ENCODE results near the gene FUT2.
"Not testable (repeated sequence)": the region's sequence is repeated elsewhere in the genome, so short reads cannot be mapped to it uniquely, and the experiment has no call there.

Gene FUT2

GRCh38 chr19:48689449-48689848 lies 6.3 kb upstream of the FUT2 start:
- Histone ChIP-seq H3K9ac (ENCODE audit: low read depth, low read length, poor library complexity) (no peak overlapping the region), H2BK12ac (ENCODE audit: low read length) (no peak overlapping the region), H2BK120ac (ENCODE audit: low read depth, low read length) (no peak overlapping the region), H3K36me3 (replicated peaks in 1 of 2; ENCODE audit: control insufficient read depth in 2 of 2, insufficient read depth in 2 of 2, low read length in 2 of 2) (no peaks in the 10 kb centered on the region), H2BK5ac (ENCODE audit: low read length) (no peak overlapping the region), H2AK5ac (ENCODE audit: low read depth, low read length) (no peak overlapping the region), H4K8ac (ENCODE audit: low read depth, low read length) (no peak overlapping the region), H3K79me1 (ENCODE audit: low read depth, low read length) (no peaks in the 10 kb centered on the region), H4K91ac (ENCODE audit: low read depth, low read length, poor library complexity) (no peak overlapping the region), H3K18ac (ENCODE audit: low read length) (no peak overlapping the region), H3K9me3 (replicated peaks in 1 of 2; ENCODE audit: control insufficient read depth in 2 of 2, insufficient read depth in 1 of 2, low read depth in 1 of 2, low read length in 2 of 2) (peaks cover 0 to 3% of the 10 kb centered on the region in 2 donors), H3K27ac (replicated peaks; ENCODE audit: low read length) (no peak overlapping the region), H3K14ac (ENCODE audit: low read length) (no peak overlapping the region), H2AFZ (ENCODE audit: low read length) (no peak overlapping the region), H3K4ac (ENCODE audit: low read length) (no peak overlapping the region), H3K27me3 (ENCODE audit: control insufficient read depth in 3 of 3, insufficient read depth in 3 of 3, low read depth in 1 of 3, low read length in 3 of 3) (no peaks in the 10 kb centered on the region), H3K23ac (ENCODE audit: low read depth, low read length, poor library complexity) (no peak overlapping the region), H2BK15ac (ENCODE audit: low read length) (no peak overlapping the region), H3K4me1 (ENCODE audit: control insufficient read depth in 2 of 2, insufficient read depth in 1 of 2, low read depth in 1 of 2, low read length in 2 of 2) (peaks cover 0 to 2% of the 10 kb centered on the region in 2 donors), H3K4me2 (ENCODE audit: insufficient read depth, low read length, poor library complexity, severe bottlenecking) (no peak overlapping the region), H3K4me3 (ENCODE audit: low read length in 2 of 2) (no peak overlapping the region)
- WGBS, 2 donors (ENCODE audit: extremely low coverage in 2 of 2, insufficient read length in 2 of 2, insufficient replicate concordance in 1 of 2): no CpG with 5 or more reads among the region's 7 CpGs
- DNase-seq (ENCODE audit: low spot score): no peak

GRCh38 chr19:48693629-48694028 lies 2.1 kb upstream of the FUT2 start:
- H2BK12ac ChIP-seq (ENCODE audit: low read length); H2BK15ac ChIP-seq (ENCODE audit: low read length); H3K4ac ChIP-seq (ENCODE audit: low read length); H3K9me3 ChIP-seq (replicated peaks in 1 of 2; ENCODE audit: control insufficient read depth in 2 of 2, insufficient read depth in 1 of 2, low read depth in 1 of 2, low read length in 2 of 2); H3K14ac ChIP-seq (ENCODE audit: low read length); H3K36me3 ChIP-seq (replicated peaks in 1 of 2; ENCODE audit: control insufficient read depth in 2 of 2, insufficient read depth in 2 of 2, low read length in 2 of 2); H2BK5ac ChIP-seq (ENCODE audit: low read length); H3K4me2 ChIP-seq (ENCODE audit: insufficient read depth, low read length, poor library complexity, severe bottlenecking); H3K79me1 ChIP-seq (ENCODE audit: low read depth, low read length); H4K91ac ChIP-seq (ENCODE audit: low read depth, low read length, poor library complexity); H3K4me1 ChIP-seq (ENCODE audit: control insufficient read depth in 2 of 2, insufficient read depth in 1 of 2, low read depth in 1 of 2, low read length in 2 of 2); H3K27ac ChIP-seq (replicated peaks; ENCODE audit: low read length); H2AFZ ChIP-seq (ENCODE audit: low read length); DNase-seq (ENCODE audit: low spot score); H3K23ac ChIP-seq (ENCODE audit: low read depth, low read length, poor library complexity); H4K8ac ChIP-seq (ENCODE audit: low read depth, low read length); H2AK5ac ChIP-seq (ENCODE audit: low read depth, low read length); H3K9ac ChIP-seq (ENCODE audit: low read depth, low read length, poor library complexity); H3K4me3 ChIP-seq (ENCODE audit: low read length in 2 of 2); H2BK120ac ChIP-seq (ENCODE audit: low read depth, low read length); H3K18ac ChIP-seq (ENCODE audit: low read length): not testable (repeated sequence)
- no CpG with 5 or more reads among the region's 9 CpGs for WGBS, 2 donors (ENCODE audit: extremely low coverage in 2 of 2, insufficient read length in 2 of 2, insufficient replicate concordance in 1 of 2)
- peaks cover 0 to 26% (median 16%) of the 10 kb centered on the region in 3 experiments for H3K27me3 ChIP-seq (ENCODE audit: control insufficient read depth in 3 of 3, insufficient read depth in 3 of 3, low read depth in 1 of 3, low read length in 3 of 3)

GRCh38 chr19:48696353-48697010 lies 711 bp downstream of the FUT2 start:
- H3K18ac ChIP-seq (ENCODE audit: low read length): peak overlapping the region; percentile 91
- no CpG with 5 or more reads among the region's 34 CpGs for WGBS, 2 donors (ENCODE audit: extremely low coverage in 2 of 2, insufficient read length in 2 of 2, insufficient replicate concordance in 1 of 2)
- H3K9ac ChIP-seq (ENCODE audit: low read depth, low read length, poor library complexity): peak overlapping the region; percentile 66
- no peaks in the 10 kb centered on the region for H3K36me3 ChIP-seq (replicated peaks in 1 of 2; ENCODE audit: control insufficient read depth in 2 of 2, insufficient read depth in 2 of 2, low read length in 2 of 2)
- H2BK120ac ChIP-seq (ENCODE audit: low read depth, low read length): no peak overlapping the region
- H2AFZ ChIP-seq (ENCODE audit: low read length): peak overlapping the region; percentile 85
- peak overlapping the region; percentile 44 for H3K23ac ChIP-seq (ENCODE audit: low read depth, low read length, poor library complexity)
- no peak overlapping the region for H3K27ac ChIP-seq (replicated peaks; ENCODE audit: low read length)
- peaks cover 0 to 26% (median 16%) of the 10 kb centered on the region in 3 experiments for H3K27me3 ChIP-seq (ENCODE audit: control insufficient read depth in 3 of 3, insufficient read depth in 3 of 3, low read depth in 1 of 3, low read length in 3 of 3)
- H4K91ac ChIP-seq (ENCODE audit: low read depth, low read length, poor library complexity): no peak overlapping the region
- peak overlapping the region; percentile 65 for H4K8ac ChIP-seq (ENCODE audit: low read depth, low read length)
- no peak overlapping the region for H2BK5ac ChIP-seq (ENCODE audit: low read length)
- peak overlapping the region; percentile 71 for H3K14ac ChIP-seq (ENCODE audit: low read length)
- H2BK15ac ChIP-seq (ENCODE audit: low read length): peak overlapping the region; percentile 58
- no peak overlapping the region for H2BK12ac ChIP-seq (ENCODE audit: low read length)
- H3K4ac ChIP-seq (ENCODE audit: low read length): no peak overlapping the region
- H3K4me1 ChIP-seq (ENCODE audit: control insufficient read depth in 2 of 2, insufficient read depth in 1 of 2, low read depth in 1 of 2, low read length in 2 of 2): peaks cover 0 to 5% of the 10 kb centered on the region in 2 donors
- H3K4me2 ChIP-seq (ENCODE audit: insufficient read depth, low read length, poor library complexity, severe bottlenecking): peak overlapping the region; percentile 67
- no peak for DNase-seq (ENCODE audit: low spot score)
- peak overlapping the region in 1 of 2 donors; percentile 46 for H3K4me3 ChIP-seq (ENCODE audit: low read length in 2 of 2)
- peak overlapping the region; percentile 85 for H2AK5ac ChIP-seq (ENCODE audit: low read depth, low read length)
- peaks cover 0 to 1% of the 10 kb centered on the region in 2 donors for H3K9me3 ChIP-seq (replicated peaks in 1 of 2; ENCODE audit: control insufficient read depth in 2 of 2, insufficient read depth in 1 of 2, low read depth in 1 of 2, low read length in 2 of 2)
- no peaks in the 10 kb centered on the region for H3K79me1 ChIP-seq (ENCODE audit: low read depth, low read length)

- Histone ChIP-seq H4K91ac (ENCODE audit: low read depth, low read length, poor library complexity) (no peak overlapping the region), H3K23ac (ENCODE audit: low read depth, low read length, poor library complexity) (no peak overlapping the region), H2BK12ac (ENCODE audit: low read length) (no peak overlapping the region), H3K27me3 (ENCODE audit: control insufficient read depth in 3 of 3, insufficient read depth in 3 of 3, low read depth in 1 of 3, low read length in 3 of 3) (peaks cover 0 to 26% (median 16%) of the 10 kb centered on the region in 3 experiments), H3K36me3 (replicated peaks in 1 of 2; ENCODE audit: control insufficient read depth in 2 of 2, insufficient read depth in 2 of 2, low read length in 2 of 2) (peaks cover 0 to 2% of the 10 kb centered on the region in 2 donors), H2AK5ac (ENCODE audit: low read depth, low read length) (peak overlapping the region; percentile 47), H3K9me3 (replicated peaks in 1 of 2; ENCODE audit: control insufficient read depth in 2 of 2, insufficient read depth in 1 of 2, low read depth in 1 of 2, low read length in 2 of 2) (peaks cover 0 to 1% of the 10 kb centered on the region in 2 donors), H3K9ac (ENCODE audit: low read depth, low read length, poor library complexity) (no peak overlapping the region), H2BK120ac (ENCODE audit: low read depth, low read length) (no peak overlapping the region), H2AFZ (ENCODE audit: low read length) (no peak overlapping the region), H3K4ac (ENCODE audit: low read length) (no peak overlapping the region), H2BK15ac (ENCODE audit: low read length) (no peak overlapping the region), H3K4me2 (ENCODE audit: insufficient read depth, low read length, poor library complexity, severe bottlenecking) (no peak overlapping the region), H3K4me3 (ENCODE audit: low read length in 2 of 2) (no peak overlapping the region), H3K18ac (ENCODE audit: low read length) (no peak overlapping the region), H3K4me1 (ENCODE audit: control insufficient read depth in 2 of 2, insufficient read depth in 1 of 2, low read depth in 1 of 2, low read length in 2 of 2) (peaks cover 0 to 5% of the 10 kb centered on the region in 2 donors), H3K79me1 (ENCODE audit: low read depth, low read length) (no peaks in the 10 kb centered on the region), H3K27ac (replicated peaks; ENCODE audit: low read length) (no peak overlapping the region), H4K8ac (ENCODE audit: low read depth, low read length) (no peak overlapping the region), H2BK5ac (ENCODE audit: low read length) (no peak overlapping the region), H3K14ac (ENCODE audit: low read length) (no peak overlapping the region)
- DNase-seq (ENCODE audit: low spot score): no peak
- no CpG with 5 or more reads among the region's 4 CpGs for WGBS, 2 donors (ENCODE audit: extremely low coverage in 2 of 2, insufficient read length in 2 of 2, insufficient replicate concordance in 1 of 2)
Measured at GRCh38 chr19:48698046-48698445, 2.3 kb downstream of the FUT2 start.

Measured in neuronal stem cell (in vitro differentiated cells).